ENCODE data around the gene G6PC2.

Gene G6PC2

DNA sequence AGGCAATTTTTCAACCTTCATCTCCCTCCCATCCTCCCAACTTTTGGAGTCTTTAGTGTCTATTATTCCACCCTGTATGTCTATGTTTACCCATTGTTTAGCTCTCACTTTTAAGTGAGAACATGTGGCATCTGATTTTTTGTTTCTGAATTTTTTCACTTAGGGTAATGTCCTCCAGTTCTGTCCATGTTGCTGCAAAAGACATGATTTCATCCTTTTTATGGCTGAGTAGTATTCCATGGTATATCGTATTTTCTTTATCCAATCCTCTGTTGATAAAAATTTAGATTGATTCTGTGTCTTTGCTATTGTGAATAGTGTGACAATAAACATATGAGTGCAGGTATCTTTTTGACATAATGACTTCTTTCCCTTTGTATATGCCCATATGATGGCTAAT, 48.2 kb downstream of the G6PC2 start:
- DNase-seq: no peak

- no peak for DNase-seq
Measured at GRCh38 chr2:168951871-168952270, 50.8 kb downstream of the G6PC2 start.

GRCh38 chr2:168952424-168952823, 51.3 kb downstream of the G6PC2 start:
- no peak for DNase-seq

- no peak for DNase-seq
Measured at GRCh38 chr2:168954256-168954655, 53.2 kb downstream of the G6PC2 start.

GRCh38 chr2:168955321-168955720, 54.2 kb downstream of the G6PC2 start:
- no peak for DNase-seq

GRCh38 chr2:168956392-168956791, 55.3 kb downstream of the G6PC2 start:
- no peak for DNase-seq

Measured in MV-4-11 (cell line).